ENCODE results near the gene PPID.
"Not testable (repeated sequence)": the region's sequence is repeated elsewhere in the genome, so short reads cannot be mapped to it uniquely, and the experiment has no call there.

The PPID gene

GRCh38 chr4:158673633-158674032 lies 49.6 kb downstream of the PPID start:
- H3K4me1 ChIP-seq (ENCODE audit: control insufficient read depth, insufficient read depth, low read length), result peaks cover 7% of the 10 kb centered on the region
- no peak overlapping the region for H3K27ac ChIP-seq (ENCODE audit: low read depth, low read length)
- H3K4me3 ChIP-seq (ENCODE audit: low read length), result no peak overlapping the region
- no peaks in the 10 kb centered on the region for H3K27me3 ChIP-seq (ENCODE audit: control insufficient read depth, insufficient read depth, low read length)
- H3K36me3 ChIP-seq (ENCODE audit: control insufficient read depth, insufficient read depth, low read length), result no peaks in the 10 kb centered on the region
- no peak overlapping the region for H3K9ac ChIP-seq (ENCODE audit: low read length)

DNA sequence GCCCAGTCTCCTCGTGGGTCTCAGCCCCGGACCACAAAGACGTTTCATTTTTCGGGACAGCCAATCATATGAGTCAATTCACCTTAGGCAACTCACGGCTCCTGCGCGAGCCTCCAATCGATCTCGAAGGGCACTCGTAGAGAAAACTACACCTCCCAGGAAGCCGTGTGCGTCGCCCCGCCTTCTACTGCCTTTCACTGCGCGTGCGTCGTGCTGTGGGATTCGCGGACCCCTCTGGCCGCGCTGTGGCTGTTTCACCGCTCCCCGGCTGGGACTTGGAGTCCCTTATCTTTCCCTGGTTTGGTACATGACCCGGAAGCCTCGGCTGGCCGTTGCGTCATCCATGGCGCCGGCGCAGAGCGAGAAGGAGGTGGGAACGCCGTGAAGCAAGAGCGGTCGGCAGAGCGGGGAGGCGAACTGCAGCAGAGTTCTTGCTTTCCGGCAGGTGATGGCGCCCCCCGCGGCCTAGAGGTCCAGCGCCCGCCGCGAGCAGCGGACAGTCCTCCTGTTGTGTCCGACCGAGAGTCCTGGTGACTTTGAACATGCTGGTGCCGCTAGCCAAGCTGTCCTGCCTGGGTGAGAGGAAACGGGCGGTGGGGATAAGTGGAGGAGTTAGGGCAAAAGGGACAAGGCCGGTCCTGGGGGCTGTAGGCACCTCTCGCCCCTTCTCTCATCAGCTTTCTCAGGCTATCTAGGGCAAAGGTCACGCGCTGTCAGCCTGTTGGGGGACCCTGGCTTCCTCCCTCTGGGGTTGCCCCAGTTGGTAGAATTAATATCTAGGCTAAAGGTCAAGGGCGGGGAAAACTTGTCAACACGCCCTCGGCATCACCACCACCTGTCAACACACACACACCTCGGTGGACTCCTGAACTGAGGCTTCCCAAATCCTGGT lies 51.0 kb downstream of the PPID start, which contains the start of gene ETFDH:
Gene ETFDH (plus strand): TSS at position 382 of the 892 bp plus-strand sequence. CDS start 161 bp downstream, at position 543.
- H3K4me1 ChIP-seq (ENCODE audit: control insufficient read depth, insufficient read depth, low read length), result peaks cover 7% of the 10 kb centered on the region
- no peaks in the 10 kb centered on the region for H3K36me3 ChIP-seq (ENCODE audit: control insufficient read depth, insufficient read depth, low read length)
- H3K27ac ChIP-seq (ENCODE audit: low read depth, low read length), result peak within 1 kb of the TSS; percentile 95
- no peaks in the 10 kb centered on the region for H3K27me3 ChIP-seq (ENCODE audit: control insufficient read depth, insufficient read depth, low read length)
- peak within 1 kb of the TSS; percentile 85 for H3K9ac ChIP-seq (ENCODE audit: low read length)
- peak within 1 kb of the TSS; percentile 96 for H3K4me3 ChIP-seq (ENCODE audit: low read length)

- peak within 1 kb of the TSS; percentile 85 for H3K9ac ChIP-seq (ENCODE audit: low read length)
- H3K36me3 ChIP-seq (ENCODE audit: control insufficient read depth, insufficient read depth, low read length), result no peaks in the 10 kb centered on the region
- peak within 1 kb of the TSS; percentile 95 for H3K27ac ChIP-seq (ENCODE audit: low read depth, low read length)
- H3K27me3 ChIP-seq (ENCODE audit: control insufficient read depth, insufficient read depth, low read length), result no peaks in the 10 kb centered on the region
- H3K4me1 ChIP-seq (ENCODE audit: control insufficient read depth, insufficient read depth, low read length), result peaks cover 7% of the 10 kb centered on the region
- peak within 1 kb of the TSS; percentile 96 for H3K4me3 ChIP-seq (ENCODE audit: low read length)
Observed at GRCh38 chr4:158671665-158671914, 51.6 kb downstream of the PPID start, which contains the start of gene C4orf46. C4orf46 (minus strand) TSS chr4:158671887; CDS start chr4:158671801, 86 bp downstream.

- peak overlapping the region; percentile 95 for H3K27ac ChIP-seq (ENCODE audit: low read depth, low read length)
Observed at GRCh38 chr4:158670975-158671664, 52.1 kb downstream of the PPID start.

DNA sequence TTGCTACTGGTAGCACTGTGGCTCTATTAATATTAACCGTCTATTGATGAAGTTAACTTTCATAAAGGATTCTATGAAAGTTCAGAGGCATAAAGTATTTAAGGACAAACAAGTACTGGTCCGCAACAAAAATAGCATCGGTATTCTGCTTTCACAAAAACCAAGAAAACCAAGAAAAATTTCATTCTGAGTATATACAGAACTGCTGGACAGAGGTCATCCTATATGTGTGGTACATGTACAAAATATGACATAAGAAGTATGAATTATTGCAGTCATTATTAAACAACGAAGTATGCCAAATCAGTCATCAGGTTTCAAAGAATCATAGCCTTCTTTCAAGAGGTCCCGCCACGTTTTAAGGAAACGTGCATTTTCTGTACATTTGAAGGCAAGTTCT lies 53.9 kb downstream of the PPID start:
- H3K27ac ChIP-seq (ENCODE audit: low read depth, low read length), result no peak overlapping the region
- peaks cover 7% of the 10 kb centered on the region for H3K4me1 ChIP-seq (ENCODE audit: control insufficient read depth, insufficient read depth, low read length)
- no peak overlapping the region for H3K9ac ChIP-seq (ENCODE audit: low read length)
- H3K27me3 ChIP-seq (ENCODE audit: control insufficient read depth, insufficient read depth, low read length), result no peaks in the 10 kb centered on the region
- H3K36me3 ChIP-seq (ENCODE audit: control insufficient read depth, insufficient read depth, low read length), result no peaks in the 10 kb centered on the region
- no peak overlapping the region for H3K4me3 ChIP-seq (ENCODE audit: low read length)

More at GRCh38 chr4:158670975-158671664, 52.1 kb downstream of the PPID start:
- H3K36me3 ChIP-seq (ENCODE audit: control insufficient read depth, insufficient read depth, low read length), result no peaks in the 10 kb centered on the region
- H3K27me3 ChIP-seq (ENCODE audit: control insufficient read depth, insufficient read depth, low read length), result no peaks in the 10 kb centered on the region
- peak overlapping the region; percentile 96 for H3K4me3 ChIP-seq (ENCODE audit: low read length)
- peak overlapping the region; percentile 53 for H3K9ac ChIP-seq (ENCODE audit: low read length)
- peaks cover 7% of the 10 kb centered on the region for H3K4me1 ChIP-seq (ENCODE audit: control insufficient read depth, insufficient read depth, low read length)

DNA sequence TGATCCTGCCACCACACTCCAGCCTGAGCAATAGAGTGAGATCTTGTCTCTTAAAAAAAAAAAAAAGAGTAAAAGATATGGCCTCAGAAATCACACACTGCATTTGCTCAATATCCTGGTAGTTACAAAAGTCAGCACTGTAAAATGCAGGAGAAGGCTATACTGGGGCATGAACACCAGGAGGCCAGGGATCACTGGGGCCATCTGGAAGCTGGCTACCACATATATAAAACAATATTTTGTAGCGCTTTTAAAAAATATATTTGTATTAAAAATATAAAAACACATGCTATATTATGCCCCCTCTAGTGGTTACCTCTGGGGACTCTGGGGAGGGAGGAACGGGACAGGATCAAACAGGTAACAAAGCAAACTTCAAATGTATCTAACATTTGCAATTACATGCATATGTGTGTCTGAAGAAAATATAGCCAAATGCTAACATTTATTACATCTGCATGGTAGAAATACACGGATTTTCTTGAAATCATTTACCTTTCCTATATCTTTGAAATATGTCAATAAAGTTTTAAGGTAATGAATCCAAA lies 55.5 kb downstream of the PPID start:
- H3K27ac ChIP-seq (ENCODE audit: low read depth, low read length), result no peak overlapping the region

GRCh38 chr4:158666892-158667291 lies 56.3 kb downstream of the PPID start:
- no peaks in the 10 kb centered on the region for H3K27me3 ChIP-seq (ENCODE audit: control insufficient read depth, insufficient read depth, low read length)

More for the DNA sequence above, 55.5 kb downstream of the PPID start:
- Histone ChIP-seq H3K9ac (ENCODE audit: low read length) (no peak overlapping the region), H3K4me3 (ENCODE audit: low read length) (no peak overlapping the region), H3K27me3 (ENCODE audit: control insufficient read depth, insufficient read depth, low read length) (no peaks in the 10 kb centered on the region), H3K4me1 (ENCODE audit: control insufficient read depth, insufficient read depth, low read length) (peaks cover 7% of the 10 kb centered on the region), H3K36me3 (ENCODE audit: control insufficient read depth, insufficient read depth, low read length) (no peaks in the 10 kb centered on the region)

DNA sequence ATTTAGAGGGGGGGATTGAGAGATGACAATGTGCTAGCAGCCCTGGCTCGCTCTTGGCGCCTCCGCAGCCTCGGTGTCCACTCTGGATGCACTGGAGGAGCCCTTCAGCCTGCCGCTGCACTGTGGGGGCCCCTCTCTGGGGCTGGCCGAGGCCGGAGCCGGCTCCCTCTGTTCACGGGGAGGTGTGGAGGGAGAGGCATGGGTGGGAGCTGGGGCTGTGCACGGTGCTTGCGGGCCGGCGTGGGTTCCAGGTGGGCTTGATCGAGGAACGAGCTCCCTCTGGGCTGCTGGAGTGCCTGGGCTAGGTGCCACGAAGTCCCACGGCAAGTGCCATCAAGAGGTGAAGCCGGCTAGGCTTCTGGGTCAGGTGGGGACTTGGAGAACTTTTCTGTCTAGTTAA lies 58.4 kb downstream of the PPID start:
- Histone ChIP-seq H3K4me3 (ENCODE audit: low read length) (no peak overlapping the region), H3K27me3 (ENCODE audit: control insufficient read depth, insufficient read depth, low read length) (no peaks in the 10 kb centered on the region), H3K9ac (ENCODE audit: low read length) (no peak overlapping the region), H3K27ac (ENCODE audit: low read depth, low read length) (no peak overlapping the region), H3K36me3 (ENCODE audit: control insufficient read depth, insufficient read depth, low read length) (no peaks in the 10 kb centered on the region), H3K4me1 (ENCODE audit: control insufficient read depth, insufficient read depth, low read length) (no peaks in the 10 kb centered on the region)

More at GRCh38 chr4:158666892-158667291, 56.3 kb downstream of the PPID start:
- H3K4me1 ChIP-seq (ENCODE audit: control insufficient read depth, insufficient read depth, low read length), result peaks cover 7% of the 10 kb centered on the region
- no peaks in the 10 kb centered on the region for H3K36me3 ChIP-seq (ENCODE audit: control insufficient read depth, insufficient read depth, low read length)
- H3K27ac ChIP-seq (ENCODE audit: low read depth, low read length), result no peak overlapping the region
- H3K4me3 ChIP-seq (ENCODE audit: low read length), result no peak overlapping the region
- H3K9ac ChIP-seq (ENCODE audit: low read length), result no peak overlapping the region

DNA sequence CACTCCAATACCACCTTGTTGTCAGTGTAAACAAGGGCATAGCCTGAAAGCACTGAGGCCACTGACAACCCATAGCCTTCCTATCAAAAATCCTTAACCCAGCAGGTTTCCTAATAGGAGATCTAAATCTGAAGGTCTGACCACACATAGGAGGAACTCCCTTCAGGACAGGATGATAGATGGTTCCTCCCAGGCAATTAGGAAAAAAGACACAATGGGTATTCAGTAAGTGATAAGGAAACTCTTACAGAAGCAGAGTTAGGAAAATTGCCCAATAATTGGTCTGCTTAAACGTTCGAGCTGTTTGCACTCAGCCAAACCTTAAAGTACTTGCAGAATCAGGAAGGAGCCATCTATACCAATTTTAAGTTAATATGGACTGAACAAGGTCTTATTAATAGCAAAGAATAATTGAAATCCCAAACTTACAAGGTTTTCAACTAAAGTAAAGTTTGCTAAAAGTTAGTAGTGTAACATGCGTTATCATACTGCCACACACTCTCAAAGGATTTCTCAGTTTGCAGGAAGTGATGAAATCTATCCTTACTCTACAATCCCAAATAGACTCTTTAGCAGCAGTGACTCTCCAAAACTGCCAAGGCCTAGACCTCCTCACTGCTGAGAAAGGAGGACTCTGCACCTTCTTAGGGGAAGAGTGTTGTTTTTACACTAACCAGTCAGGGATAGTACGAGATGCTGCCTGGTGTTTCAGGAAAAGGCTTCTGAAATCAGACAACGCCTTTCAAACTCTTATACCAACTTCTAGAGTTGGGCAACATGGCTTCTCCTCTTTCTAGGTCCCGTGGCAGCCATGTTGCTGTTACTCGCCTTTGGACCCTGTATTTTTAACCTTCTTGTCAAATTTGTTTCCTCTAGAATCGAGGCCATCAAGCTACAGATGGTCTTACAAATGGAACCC lies 59.2 kb downstream of the PPID start:
- H3K9ac ChIP-seq (ENCODE audit: low read length); H3K4me3 ChIP-seq (ENCODE audit: low read length); H3K4me1 ChIP-seq (ENCODE audit: control insufficient read depth, insufficient read depth, low read length); H3K27me3 ChIP-seq (ENCODE audit: control insufficient read depth, insufficient read depth, low read length); H3K36me3 ChIP-seq (ENCODE audit: control insufficient read depth, insufficient read depth, low read length); H3K27ac ChIP-seq (ENCODE audit: low read depth, low read length): not testable (repeated sequence)

DNA sequence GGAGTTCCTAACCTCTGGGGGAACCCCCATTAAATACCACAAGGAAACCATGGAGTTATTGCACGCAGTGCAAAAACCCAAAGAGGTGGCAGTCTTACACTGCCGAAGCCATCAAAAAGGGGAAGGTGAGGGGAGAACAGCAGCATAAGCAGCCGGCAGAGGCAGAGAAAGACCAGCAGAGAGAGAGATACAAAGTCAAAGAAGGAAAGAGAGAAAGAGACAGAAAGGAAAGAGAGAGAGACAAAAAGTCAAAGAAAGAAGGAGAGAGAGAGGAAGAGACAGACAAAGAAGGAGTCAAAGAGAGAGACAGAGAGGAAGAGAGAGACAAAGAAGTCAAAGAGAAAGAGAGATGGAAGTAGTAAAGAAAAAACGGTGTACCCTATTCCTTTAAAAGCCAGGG lies 59.9 kb downstream of the PPID start:
- not testable (repeated sequence) for H3K27ac ChIP-seq (ENCODE audit: low read depth, low read length); H3K27me3 ChIP-seq (ENCODE audit: control insufficient read depth, insufficient read depth, low read length); H3K4me1 ChIP-seq (ENCODE audit: control insufficient read depth, insufficient read depth, low read length); H3K4me3 ChIP-seq (ENCODE audit: low read length); H3K9ac ChIP-seq (ENCODE audit: low read length); H3K36me3 ChIP-seq (ENCODE audit: control insufficient read depth, insufficient read depth, low read length)

All from rectal smooth muscle tissue (tissue), 1 donor.